Fibroblast of the aortic adventitia (primary cell): Measurements from ENCODE around the gene GP5. TPM values are rescaled to one million over a fixed set of nuclear protein-coding genes. Genes with fewer than 3 reads are reported as not detected.

Experiments
- DNase-seq: peaks from one replicate; pipeline ENCODE4 v3.0.0-alpha.2; 2010; ENCODE audit warnings: low read depth
- H3K4me3 ChIP-seq: 2 replicates; pipeline ENCODE4 v1.5.1; 2011; ENCODE audit warnings: low read depth, mild to moderate bottlenecking, control low read depth, low read length, moderate library complexity
- total RNA-seq: library from RNA; depleted of rRNA; stranded (reverse); fragments of >200 nt; gene quantifications from 2 replicates; pipeline ENCODE4 v1.2.3, GENCODE V29; 2012; ENCODE audit warnings: low replicate concordance
- TF ChIP-seq, protein P1 (sequence below): IDR thresholded peaks from 2 replicates; pipeline ENCODE4 v1.5.1; 2011; ENCODE audit warnings: mild to moderate bottlenecking, low read length, control low read depth, inconsistent platforms; ENCODE audit not compliant: insufficient read depth

Gene GP5
- total RNA-seq, 1 donor: 0.09 TPM

DNA sequence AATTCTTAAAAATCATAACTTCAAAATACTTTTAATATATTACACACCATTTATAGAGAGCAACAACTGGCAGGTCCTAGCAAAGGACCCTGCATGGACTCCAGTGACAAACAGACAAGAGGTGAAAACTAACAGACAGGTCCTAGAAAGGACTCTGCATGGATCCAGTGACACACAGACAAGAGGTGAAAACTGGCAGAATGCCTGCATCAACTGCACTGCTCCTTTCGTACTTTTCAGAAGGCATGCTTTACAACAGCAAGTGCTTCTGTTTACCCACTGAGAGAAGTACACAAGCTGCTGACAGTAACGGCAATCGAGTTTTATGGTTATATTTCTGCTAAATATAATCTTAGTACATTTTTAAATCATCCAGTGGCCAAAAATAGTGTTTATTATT lies 24.3 kb upstream of the GP5 start:
- DNase-seq: no peak
- TF ChIP-seq, protein P1, sequence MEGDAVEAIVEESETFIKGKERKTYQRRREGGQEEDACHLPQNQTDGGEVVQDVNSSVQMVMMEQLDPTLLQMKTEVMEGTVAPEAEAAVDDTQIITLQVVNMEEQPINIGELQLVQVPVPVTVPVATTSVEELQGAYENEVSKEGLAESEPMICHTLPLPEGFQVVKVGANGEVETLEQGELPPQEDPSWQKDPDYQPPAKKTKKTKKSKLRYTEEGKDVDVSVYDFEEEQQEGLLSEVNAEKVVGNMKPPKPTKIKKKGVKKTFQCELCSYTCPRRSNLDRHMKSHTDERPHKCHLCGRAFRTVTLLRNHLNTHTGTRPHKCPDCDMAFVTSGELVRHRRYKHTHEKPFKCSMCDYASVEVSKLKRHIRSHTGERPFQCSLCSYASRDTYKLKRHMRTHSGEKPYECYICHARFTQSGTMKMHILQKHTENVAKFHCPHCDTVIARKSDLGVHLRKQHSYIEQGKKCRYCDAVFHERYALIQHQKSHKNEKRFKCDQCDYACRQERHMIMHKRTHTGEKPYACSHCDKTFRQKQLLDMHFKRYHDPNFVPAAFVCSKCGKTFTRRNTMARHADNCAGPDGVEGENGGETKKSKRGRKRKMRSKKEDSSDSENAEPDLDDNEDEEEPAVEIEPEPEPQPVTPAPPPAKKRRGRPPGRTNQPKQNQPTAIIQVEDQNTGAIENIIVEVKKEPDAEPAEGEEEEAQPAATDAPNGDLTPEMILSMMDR: no peak
- no peak overlapping the region for H3K4me3 ChIP-seq

DNA sequence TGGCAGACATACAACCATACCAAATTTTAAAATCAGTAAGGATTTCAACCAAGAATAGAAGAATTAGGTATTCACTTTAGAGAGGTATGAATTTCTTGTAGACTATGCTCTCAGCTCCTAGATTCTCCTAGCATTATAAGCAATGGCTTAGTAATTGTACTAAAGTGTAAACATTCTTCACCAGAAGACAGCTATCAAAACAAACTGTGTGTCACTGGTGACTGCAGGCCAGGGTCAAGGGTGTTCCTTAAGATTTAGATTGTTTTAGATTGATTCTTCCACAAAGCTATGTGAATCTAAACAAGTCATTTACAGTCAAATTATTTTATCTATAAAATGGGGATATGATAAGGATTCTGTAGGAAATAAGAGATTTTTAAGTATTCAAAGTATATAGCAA lies 23.1 kb upstream of the GP5 start:
- TF ChIP-seq, protein P1: no peak
- DNase-seq: no peak
- no peak overlapping the region for H3K4me3 ChIP-seq

DNA sequence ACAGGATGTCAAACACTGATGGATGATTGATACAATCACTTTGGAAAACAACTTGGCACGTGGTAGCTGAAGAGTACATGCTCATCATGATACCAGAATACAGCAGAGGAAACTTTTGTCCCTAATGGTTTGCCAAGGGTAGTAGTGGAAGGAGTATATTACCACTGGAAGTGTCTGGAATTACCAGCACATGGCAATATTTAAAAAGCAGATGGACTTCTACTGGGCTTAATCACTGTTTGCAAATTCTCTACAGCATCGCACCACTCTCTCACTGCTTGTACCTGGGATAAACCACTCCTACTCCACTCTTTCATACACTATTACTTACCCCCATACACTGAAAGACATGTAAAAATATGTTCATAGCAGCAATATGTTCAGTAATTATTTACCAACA lies 19.6 kb upstream of the GP5 start:
- TF ChIP-seq, protein P1: no peak
- no peak overlapping the region for H3K4me3 ChIP-seq
- no peak for DNase-seq

DNA sequence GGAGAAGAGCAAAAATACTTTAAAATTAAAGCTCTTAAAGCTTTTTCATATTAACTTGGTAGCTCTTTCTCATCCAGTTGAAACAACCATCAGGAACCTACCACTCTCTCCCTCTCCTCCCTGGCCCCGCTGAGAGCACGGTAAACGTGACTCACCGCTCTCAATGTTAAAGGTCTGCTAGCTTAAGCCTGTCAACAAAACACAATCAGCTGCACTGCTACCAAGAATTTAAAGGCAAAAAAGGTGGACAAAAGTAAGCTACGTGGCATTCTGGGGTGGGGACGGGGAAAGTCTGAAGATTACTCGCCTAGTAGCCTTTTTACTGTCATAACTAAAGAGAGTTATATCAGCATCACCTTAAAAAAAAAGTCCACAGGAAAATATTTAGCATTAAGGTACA lies 8.4 kb upstream of the GP5 start:
- DNase-seq: no peak
- TF ChIP-seq, protein P1: no peak
- H3K4me3 ChIP-seq: no peak overlapping the region

DNA sequence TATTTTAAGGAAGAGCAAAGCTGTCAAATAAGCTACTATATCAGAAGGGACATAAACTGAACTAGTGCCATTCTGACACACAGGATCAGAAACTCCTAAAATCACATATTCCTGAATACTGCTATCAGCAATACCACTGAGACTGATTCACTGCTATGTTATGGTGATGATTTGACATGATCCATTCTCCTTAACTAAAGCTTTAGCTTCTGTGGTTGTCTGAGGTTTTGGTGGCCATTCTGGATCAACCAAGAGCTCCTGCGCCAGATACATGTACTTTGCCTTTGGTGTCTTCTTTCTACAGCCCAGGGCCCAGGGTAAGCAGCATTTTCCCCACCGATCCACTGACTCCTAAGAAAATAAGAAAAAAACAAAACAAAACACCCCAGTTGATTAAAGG lies 6.7 kb upstream of the GP5 start:
- no peak for DNase-seq
- TF ChIP-seq, protein P1: no peak
- no peak overlapping the region for H3K4me3 ChIP-seq

- DNase-seq: peak; percentile 76
- H3K4me3 ChIP-seq: no peak overlapping the region
- TF ChIP-seq, protein P1: peak; percentile 57
Observed at GRCh38 chr3:194404365-194405140, 5.5 kb upstream of the GP5 start.

- TF ChIP-seq, protein P1: no peak
- DNase-seq: no peak
Observed at GRCh38 chr3:194401868-194402329, 2.8 kb upstream of the GP5 start.

More at GRCh38 chr3:194401868-194402329, 2.8 kb upstream of the GP5 start:
- no peak overlapping the region for H3K4me3 ChIP-seq
